A549 (cell line): ENCODE data around the gene ITPRIPL1. TPM values are rescaled to one million over a fixed set of nuclear protein-coding genes. Genes with fewer than 3 reads are reported as not detected.

ENCODE experiments used
- ATAC-seq, 2 experiments: fragments of 200-7000 bp in 1 of 2; fragments of >200 bp in 1 of 2; cut with Nextera tagmentation in 1 of 2; cut with Tn5 transposase in 1 of 2; 3 replicates each; pipeline versions ENCODE4 v1.8.0 to v1.9.1; 2018 to 2020; ENCODE audit warnings: mild to moderate bottlenecking in 1 of 2, moderate library complexity in 1 of 2
- CTCF ChIA-PET: fragments of 300-600 bp; sonication (Branson Sonifier 250); formaldehyde crosslinking; extraction: SDS; loops from one replicate; lab custom pipeline; 2021; ENCODE audit warnings: antibody characterized with exemption, inconsistent platforms; lab: Yijun Ruan, JAX
- POLR2A ChIA-PET: fragments of 350-600 bp; formaldehyde crosslinking; extraction: SDS; loops from one replicate; lab custom pipeline; 2021; ENCODE audit warnings: antibody characterized with exemption, inconsistent platforms; lab: Yijun Ruan, JAX
- DNase-seq, 2 experiments: peaks; one replicate each; pipeline versions ENCODE4 v3.0.0 to v3.0.0-alpha.2; 2011 to 2016; ENCODE audit warnings: low read depth in 1 of 2, low spot score in 1 of 2
- FAIRE-seq: peaks from 2 replicates; lab custom pipeline; 2011; peaks lifted over from hg19 to GRCh38; lab: Jason Lieb, UNC
- H3K27ac ChIP-seq, 2 experiments: fragments of >200 bp; sonication (Bioruptor Twin); formaldehyde crosslinking; 3 replicates each; pipeline ENCODE4 v1.5.1; 2016 to 2017
- H3K4me1 ChIP-seq: fragments of >200 bp; sonication (Bioruptor Twin); formaldehyde crosslinking; 3 replicates; pipeline ENCODE4 v1.6.1; 2016
- H3K4me2 ChIP-seq: fragments of >200 bp; sonication (Bioruptor Twin); formaldehyde crosslinking; 3 replicates; pipeline ENCODE4 v1.6.1; 2016
- H3K4me3 ChIP-seq: fragments of >200 bp; sonication (Bioruptor Twin); formaldehyde crosslinking; 3 replicates; pipeline ENCODE4 v1.5.1; 2016
- H3K9me3 ChIP-seq: fragments of >200 bp; sonication (Bioruptor Twin); formaldehyde crosslinking; 3 replicates; pipeline ENCODE4 v1.6.1; 2016
- BHLHE40 ChIP-seq: IDR thresholded peaks from 2 replicates; pipeline ENCODE4 v1.6.1; 2012; ENCODE audit warnings: low read depth, low read length, inconsistent platforms
- CBX8 ChIP-seq: fragments of 200-600 bp; sonication (generic); IDR thresholded peaks from 2 replicates; pipeline ENCODE4 v1.6.1; 2016
- CEBPB ChIP-seq, 2 experiments: fragments of >200 bp in 1 of 2; sonication (Bioruptor Twin) in 1 of 2; formaldehyde crosslinking in 1 of 2; IDR thresholded peaks; 2 replicates each; pipeline ENCODE4 v1.6.1; 2012 to 2016
- CHD4 ChIP-seq: fragments of 200-600 bp; sonication (generic); IDR thresholded peaks from 2 replicates; pipeline ENCODE4 v1.6.1; 2016; ENCODE audit warnings: antibody characterized with exemption, mild to moderate bottlenecking, borderline replicate concordance
- EHF ChIP-seq: fragments of 250-450 bp; sonication (Bioruptor Pico); IDR thresholded peaks from 2 replicates; pipeline ENCODE4 v1.5.0; 2020; ENCODE audit warnings: mild to moderate bottlenecking
- EP300 ChIP-seq, 2 experiments: fragments of >200 bp; sonication (Bioruptor Twin); formaldehyde crosslinking; IDR thresholded peaks; 2 replicates in 1 of 2; 3 replicates in 1 of 2; pipeline ENCODE4 v1.6.1; 2016 to 2017
- FOSL2 ChIP-seq, 2 experiments: fragments of 450-650 bp in 1 of 2; fragments of >200 bp in 1 of 2; sonication (Bioruptor Twin) in 1 of 2; formaldehyde crosslinking; IDR thresholded peaks; 2 replicates each; pipeline versions ENCODE4 v1.5.0 to v1.6.1; 2016 to 2020; ENCODE audit warnings: mild to moderate bottlenecking in 1 of 2, moderate library complexity in 1 of 2
- GATA3 ChIP-seq: IDR thresholded peaks from 2 replicates; pipeline ENCODE4 v1.6.1; 2012; ENCODE audit warnings: borderline replicate concordance
- JUN ChIP-seq, 2 experiments: fragments of >200 bp; sonication (Bioruptor Twin); formaldehyde crosslinking; IDR thresholded peaks; 2 replicates in 1 of 2; 3 replicates in 1 of 2; pipeline ENCODE4 v1.6.1; 2016 to 2017
- KDM1A ChIP-seq: fragments of 200-600 bp; sonication (generic); IDR thresholded peaks from 2 replicates; pipeline ENCODE4 v1.6.1; 2016; ENCODE audit warnings: low read depth, mild to moderate bottlenecking
- KDM5A ChIP-seq: fragments of 200-600 bp; sonication (generic); IDR thresholded peaks from 2 replicates; pipeline ENCODE4 v1.6.1; 2016; ENCODE audit warnings: antibody characterized with exemption, mild to moderate bottlenecking
- NPAS2 ChIP-seq: fragments of 250-450 bp; sonication (Bioruptor Pico); IDR thresholded peaks from 2 replicates; pipeline ENCODE4 v1.8.0; 2022; ENCODE audit warnings: mild to moderate bottlenecking, moderate library complexity, borderline replicate concordance
- NR3C1 ChIP-seq: fragments of >200 bp; sonication (Bioruptor Twin); formaldehyde crosslinking; IDR thresholded peaks from 3 replicates; pipeline ENCODE4 v1.6.1; 2017
- PHF8 ChIP-seq: fragments of 200-600 bp; sonication (generic); IDR thresholded peaks from 2 replicates; pipeline ENCODE4 v1.6.1; 2016; ENCODE audit warnings: low read depth, mild to moderate bottlenecking, antibody characterized with exemption, moderate library complexity, borderline replicate concordance
- POLR2A ChIP-seq: IDR thresholded peaks from 2 replicates; pipeline ENCODE4 v1.6.1; 2012; ENCODE audit warnings: mild to moderate bottlenecking, low read length
- POLR2AphosphoS2 ChIP-seq: conservative IDR thresholded peaks from 2 replicates; pipeline ENCODE4 v1.6.1; 2012; ENCODE audit warnings: low read length, improper control_type of control experiment, inconsistent platforms
- RAD21 ChIP-seq, 2 experiments: fragments of >200 bp in 1 of 2; sonication (Bioruptor Twin) in 1 of 2; formaldehyde crosslinking in 1 of 2; IDR thresholded peaks in 1 of 2; conservative IDR thresholded peaks in 1 of 2; 2 replicates in 1 of 2; 3 replicates in 1 of 2; pipeline ENCODE4 v1.6.1; 2012 to 2018; ENCODE audit warnings: inconsistent platforms in 1 of 2
- RCOR1 ChIP-seq: fragments of 150-350 bp; IDR thresholded peaks from 2 replicates; pipeline ENCODE4 v1.6.1; 2014; ENCODE audit warnings: antibody characterized with exemption, low read length, low read depth
- SMC3 ChIP-seq: fragments of >200 bp; sonication (Bioruptor Twin); formaldehyde crosslinking; IDR thresholded peaks from 3 replicates; pipeline ENCODE4 v1.6.1; 2018; ENCODE audit warnings: inconsistent platforms
- SREBF2 ChIP-seq: fragments of 450-650 bp; IDR thresholded peaks from 2 replicates; pipeline ENCODE4 v1.6.1; 2014; ENCODE audit warnings: mild to moderate bottlenecking, moderate library complexity
- TFCP2L1 ChIP-seq: fragments of 250-450 bp; sonication (Bioruptor Pico); IDR thresholded peaks from 2 replicates; pipeline ENCODE4 v1.5.0; 2021; ENCODE audit warnings: mild to moderate bottlenecking
- TP53 ChIP-seq: fragments of 250-450 bp; sonication (Bioruptor Pico); IDR thresholded peaks from 2 replicates; pipeline ENCODE4 v1.5.0; 2021; ENCODE audit warnings: mild to moderate bottlenecking, moderate library complexity
- ZFP36 ChIP-seq: fragments of 450-650 bp; IDR thresholded peaks from 2 replicates; pipeline ENCODE4 v1.6.1; 2014; ENCODE audit warnings: borderline replicate concordance; ENCODE audit not compliant: partially characterized antibody
- ZSCAN20 ChIP-seq: fragments of 250-450 bp; sonication (Bioruptor Pico); IDR thresholded peaks from 2 replicates; pipeline ENCODE4 v1.8.0; 2022; ENCODE audit warnings: mild to moderate bottlenecking, moderate library complexity
- WGBS: methylation state at CpG from one replicate; pipeline ENCODE4 v1.1.6; 2017; ENCODE audit errors: missing lambda C conversion rate; 5-methylcytosine and 5-hydroxymethylcytosine counted together
- polyA plus RNA-seq, 4 experiments: library from polyadenylated mRNA; depleted of rRNA in 3 of 4; stranded (reverse); fragments of >200 nt; fragmentation: RNase III in 1 of 4; extraction: RNeasy Plus Mini Kit Qiagen cat#74134 plus additional on column Dnase treatment in 1 of 4; gene quantifications; 2 replicates in 3 of 4; 3 replicates in 1 of 4; pipeline ENCODE4 v1.2.3, GENCODE V29; 2011 to 2017
- TF ChIP-seq, protein P1 (sequence below): fragments of >200 bp; sonication (Bioruptor Twin); formaldehyde crosslinking; IDR thresholded peaks from 2 replicates; pipeline ENCODE4 v1.6.1; 2016
- TF ChIP-seq, protein P2 (sequence below): fragments of >200 bp; sonication (Bioruptor Twin); formaldehyde crosslinking; IDR thresholded peaks from 3 replicates; pipeline ENCODE4 v1.5.1; 2016
- TF ChIP-seq, protein P3 (sequence below): IDR thresholded peaks from 2 replicates; pipeline ENCODE4 v1.6.1; 2012
- TF ChIP-seq, protein P4 (sequence below): fragments of >200 bp; sonication (Bioruptor Twin); formaldehyde crosslinking; IDR thresholded peaks from 3 replicates; pipeline ENCODE4 v1.6.1; 2016
- TF ChIP-seq, protein P5 (sequence below): fragments of 150-350 bp; IDR thresholded peaks from 2 replicates; pipeline ENCODE4 v1.6.1; 2014; ENCODE audit warnings: low read depth, mild to moderate bottlenecking, low read length
- TF ChIP-seq, protein P6 (sequence below): fragments of 450-650 bp; IDR thresholded peaks from 2 replicates; pipeline ENCODE4 v1.6.1; 2014; ENCODE audit warnings: antibody characterized with exemption
- TF ChIP-seq, protein P7 (sequence below): fragments of 250-450 bp; sonication (Bioruptor Pico); IDR thresholded peaks from 2 replicates; pipeline ENCODE4 v1.5.0; 2021; ENCODE audit warnings: mild to moderate bottlenecking, moderate library complexity, borderline replicate concordance

Gene ITPRIPL1
- polyA plus RNA-seq, 2 of the 4 experiments (the other 2 are of a cell fraction): not detected

DNA sequence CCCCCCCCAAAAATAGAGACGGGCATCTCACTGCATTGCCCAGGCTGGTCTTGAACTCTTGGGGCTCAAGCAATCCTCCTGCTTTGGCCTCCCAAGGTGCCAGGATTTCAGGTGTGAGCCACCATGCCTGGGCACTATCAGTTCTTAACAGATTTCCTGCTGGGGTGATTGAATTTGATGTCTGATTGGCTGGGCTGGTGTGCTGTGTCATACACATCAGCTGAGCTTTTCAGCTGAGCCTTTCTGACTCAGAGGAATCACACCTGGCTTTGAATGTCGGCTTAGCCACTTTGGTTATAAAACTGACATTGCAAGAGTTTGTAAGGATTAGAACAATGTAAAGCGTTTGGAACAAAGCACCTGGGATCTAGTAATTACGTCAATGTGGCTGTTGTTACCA, 29.4 kb downstream of the ITPRIPL1 start:
- H3K4me3 ChIP-seq: no peak overlapping the region
- H3K4me2 ChIP-seq: no peak overlapping the region
- ChIA-PET POLR2A (no interaction called here), CTCF (interaction anchor here (1.1 to 4.2 kb wide), 2 partner anchors 9 to 155 kb away, joined by 3 to 25 read pairs; no protein-coding TSS in a partner anchor)
- no peak overlapping the region for H3K27ac ChIP-seq
- H3K4me1 ChIP-seq: no peaks in the 10 kb centered on the region
- WGBS: 92% methylated on average over 4 of the region's 4 CpGs
- ATAC-seq (no peak), FAIRE-seq (no peak), DNase-seq (no peak)
- no peaks in the 10 kb centered on the region for H3K9me3 ChIP-seq
- TF ChIP-seq, protein P1, sequence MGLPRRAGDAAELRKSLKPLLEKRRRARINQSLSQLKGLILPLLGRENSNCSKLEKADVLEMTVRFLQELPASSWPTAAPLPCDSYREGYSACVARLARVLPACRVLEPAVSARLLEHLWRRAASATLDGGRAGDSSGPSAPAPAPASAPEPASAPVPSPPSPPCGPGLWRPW: no peak
- TF ChIP-seq BHLHE40 (no peak), KDM5A (no peak), ZFP36 (no peak), EHF (CRISPR knock-in tag) (no peak), RAD21 (conservative IDR thresholded peaks at IDR 0.05 in 1 of 2, IDR thresholded peaks at IDR 0.05 in 1 of 2) (no peak), PHF8 (no peak), CHD4 (no peak), FOSL2 (IDR thresholded peaks at IDR 0.05) (no peak), FOSL2 (CRISPR knock-in tag; IDR thresholded peaks at IDR 0.05) (no peak), SREBF2 (no peak), JUN (IDR thresholded peaks at IDR 0.05) (no peak)
- TF ChIP-seq, protein P2, sequence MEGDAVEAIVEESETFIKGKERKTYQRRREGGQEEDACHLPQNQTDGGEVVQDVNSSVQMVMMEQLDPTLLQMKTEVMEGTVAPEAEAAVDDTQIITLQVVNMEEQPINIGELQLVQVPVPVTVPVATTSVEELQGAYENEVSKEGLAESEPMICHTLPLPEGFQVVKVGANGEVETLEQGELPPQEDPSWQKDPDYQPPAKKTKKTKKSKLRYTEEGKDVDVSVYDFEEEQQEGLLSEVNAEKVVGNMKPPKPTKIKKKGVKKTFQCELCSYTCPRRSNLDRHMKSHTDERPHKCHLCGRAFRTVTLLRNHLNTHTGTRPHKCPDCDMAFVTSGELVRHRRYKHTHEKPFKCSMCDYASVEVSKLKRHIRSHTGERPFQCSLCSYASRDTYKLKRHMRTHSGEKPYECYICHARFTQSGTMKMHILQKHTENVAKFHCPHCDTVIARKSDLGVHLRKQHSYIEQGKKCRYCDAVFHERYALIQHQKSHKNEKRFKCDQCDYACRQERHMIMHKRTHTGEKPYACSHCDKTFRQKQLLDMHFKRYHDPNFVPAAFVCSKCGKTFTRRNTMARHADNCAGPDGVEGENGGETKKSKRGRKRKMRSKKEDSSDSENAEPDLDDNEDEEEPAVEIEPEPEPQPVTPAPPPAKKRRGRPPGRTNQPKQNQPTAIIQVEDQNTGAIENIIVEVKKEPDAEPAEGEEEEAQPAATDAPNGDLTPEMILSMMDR: no peak
- TF ChIP-seq, protein P3, sequence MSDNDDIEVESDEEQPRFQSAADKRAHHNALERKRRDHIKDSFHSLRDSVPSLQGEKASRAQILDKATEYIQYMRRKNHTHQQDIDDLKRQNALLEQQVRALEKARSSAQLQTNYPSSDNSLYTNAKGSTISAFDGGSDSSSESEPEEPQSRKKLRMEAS: no peak
- TF ChIP-seq, protein P4, sequence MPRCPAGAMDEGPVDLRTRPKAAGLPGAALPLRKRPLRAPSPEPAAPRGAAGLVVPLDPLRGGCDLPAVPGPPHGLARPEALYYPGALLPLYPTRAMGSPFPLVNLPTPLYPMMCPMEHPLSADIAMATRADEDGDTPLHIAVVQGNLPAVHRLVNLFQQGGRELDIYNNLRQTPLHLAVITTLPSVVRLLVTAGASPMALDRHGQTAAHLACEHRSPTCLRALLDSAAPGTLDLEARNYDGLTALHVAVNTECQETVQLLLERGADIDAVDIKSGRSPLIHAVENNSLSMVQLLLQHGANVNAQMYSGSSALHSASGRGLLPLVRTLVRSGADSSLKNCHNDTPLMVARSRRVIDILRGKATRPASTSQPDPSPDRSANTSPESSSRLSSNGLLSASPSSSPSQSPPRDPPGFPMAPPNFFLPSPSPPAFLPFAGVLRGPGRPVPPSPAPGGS: no peak

DNA sequence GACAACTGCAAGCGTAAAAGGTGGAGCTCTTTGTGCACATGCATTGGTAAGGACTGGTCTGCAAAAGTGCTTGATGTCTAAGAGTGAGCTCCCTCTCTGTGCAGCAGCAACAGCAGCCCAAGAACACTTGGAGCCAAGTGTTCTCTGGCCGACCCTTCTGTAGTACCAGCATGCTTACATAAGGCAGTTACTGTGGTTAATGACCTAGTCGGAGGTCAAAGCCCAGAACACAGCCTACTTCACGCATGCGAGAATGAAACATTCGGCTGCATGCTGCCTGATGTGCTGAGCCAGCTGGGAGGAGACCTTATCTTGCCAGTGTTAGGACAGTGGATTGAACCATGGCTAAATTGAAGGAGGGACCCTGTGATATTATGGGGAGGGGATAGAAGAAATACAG, 31.8 kb downstream of the ITPRIPL1 start:
- FAIRE-seq (no peak), DNase-seq (no peak), ATAC-seq (no peak)
- Histone ChIP-seq H3K4me2 (no peak overlapping the region), H3K9me3 (no peaks in the 10 kb centered on the region), H3K27ac (no peak overlapping the region), H3K4me3 (no peak overlapping the region), H3K4me1 (no peaks in the 10 kb centered on the region)
- POLR2A ChIA-PET: no interaction called here
- 86% methylated on average over 6 of the region's 6 CpGs for WGBS
- TF ChIP-seq NPAS2: no peak
- TF ChIP-seq TP53 (CRISPR knock-in tag): no peak
- no peak for TF ChIP-seq KDM1A
- TF ChIP-seq, protein P4: no peak
- no peak for TF ChIP-seq NR3C1
- TF ChIP-seq CEBPB (IDR thresholded peaks at IDR 0.05): no peak
- no peak for TF ChIP-seq CBX8
- no peak for TF ChIP-seq EP300 (IDR thresholded peaks at IDR 0.05)
- TF ChIP-seq POLR2A: no peak
- TF ChIP-seq ZSCAN20 (CRISPR knock-in tag): no peak
- TF ChIP-seq GATA3: no peak
- TF ChIP-seq, protein P5, sequence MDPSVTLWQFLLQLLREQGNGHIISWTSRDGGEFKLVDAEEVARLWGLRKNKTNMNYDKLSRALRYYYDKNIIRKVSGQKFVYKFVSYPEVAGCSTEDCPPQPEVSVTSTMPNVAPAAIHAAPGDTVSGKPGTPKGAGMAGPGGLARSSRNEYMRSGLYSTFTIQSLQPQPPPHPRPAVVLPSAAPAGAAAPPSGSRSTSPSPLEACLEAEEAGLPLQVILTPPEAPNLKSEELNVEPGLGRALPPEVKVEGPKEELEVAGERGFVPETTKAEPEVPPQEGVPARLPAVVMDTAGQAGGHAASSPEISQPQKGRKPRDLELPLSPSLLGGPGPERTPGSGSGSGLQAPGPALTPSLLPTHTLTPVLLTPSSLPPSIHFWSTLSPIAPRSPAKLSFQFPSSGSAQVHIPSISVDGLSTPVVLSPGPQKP: no peak
- TF ChIP-seq, protein P6, sequence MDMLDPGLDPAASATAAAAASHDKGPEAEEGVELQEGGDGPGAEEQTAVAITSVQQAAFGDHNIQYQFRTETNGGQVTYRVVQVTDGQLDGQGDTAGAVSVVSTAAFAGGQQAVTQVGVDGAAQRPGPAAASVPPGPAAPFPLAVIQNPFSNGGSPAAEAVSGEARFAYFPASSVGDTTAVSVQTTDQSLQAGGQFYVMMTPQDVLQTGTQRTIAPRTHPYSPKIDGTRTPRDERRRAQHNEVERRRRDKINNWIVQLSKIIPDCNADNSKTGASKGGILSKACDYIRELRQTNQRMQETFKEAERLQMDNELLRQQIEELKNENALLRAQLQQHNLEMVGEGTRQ: no peak
- no peak for TF ChIP-seq TFCP2L1 (CRISPR knock-in tag)
- TF ChIP-seq RCOR1: no peak
- TF ChIP-seq, protein P7, sequence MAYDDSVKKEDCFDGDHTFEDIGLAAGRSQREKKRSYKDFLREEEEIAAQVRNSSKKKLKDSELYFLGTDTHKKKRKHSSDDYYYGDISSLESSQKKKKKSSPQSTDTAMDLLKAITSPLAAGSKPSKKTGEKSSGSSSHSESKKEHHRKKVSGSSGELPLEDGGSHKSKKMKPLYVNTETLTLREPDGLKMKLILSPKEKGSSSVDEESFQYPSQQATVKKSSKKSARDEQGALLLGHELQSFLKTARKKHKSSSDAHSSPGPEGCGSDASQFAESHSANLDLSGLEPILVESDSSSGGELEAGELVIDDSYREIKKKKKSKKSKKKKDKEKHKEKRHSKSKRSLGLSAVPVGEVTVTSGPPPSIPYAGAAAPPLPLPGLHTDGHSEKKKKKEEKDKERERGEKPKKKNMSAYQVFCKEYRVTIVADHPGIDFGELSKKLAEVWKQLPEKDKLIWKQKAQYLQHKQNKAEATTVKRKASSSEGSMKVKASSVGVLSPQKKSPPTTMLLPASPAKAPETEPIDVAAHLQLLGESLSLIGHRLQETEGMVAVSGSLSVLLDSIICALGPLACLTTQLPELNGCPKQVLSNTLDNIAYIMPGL (CRISPR knock-in tag): no peak
- TF ChIP-seq SMC3: no peak
- no peak for TF ChIP-seq JUN (IDR thresholded peaks at IDR 0.05)
- TF ChIP-seq POLR2AphosphoS2: no peak
- CTCF ChIA-PET: interaction anchor here (0.6 to 4.2 kb wide), 9 partner anchors 9 to 164 kb away, joined by 3 to 25 read pairs (median 4); partner anchors contain the start of gene NEURL3
